Measurements from ENCODE around the gene BEND6. TPM values are rescaled to one million over a fixed set of nuclear protein-coding genes. Genes with fewer than 3 reads are reported as not detected.

The BEND6 gene
- total and polyA plus RNA-seq, 2 of the 13 experiments (the other 11 are each of a cell fraction or from before 2014, with no cell fraction given): 0.20 to 0.21 TPM

DNA sequence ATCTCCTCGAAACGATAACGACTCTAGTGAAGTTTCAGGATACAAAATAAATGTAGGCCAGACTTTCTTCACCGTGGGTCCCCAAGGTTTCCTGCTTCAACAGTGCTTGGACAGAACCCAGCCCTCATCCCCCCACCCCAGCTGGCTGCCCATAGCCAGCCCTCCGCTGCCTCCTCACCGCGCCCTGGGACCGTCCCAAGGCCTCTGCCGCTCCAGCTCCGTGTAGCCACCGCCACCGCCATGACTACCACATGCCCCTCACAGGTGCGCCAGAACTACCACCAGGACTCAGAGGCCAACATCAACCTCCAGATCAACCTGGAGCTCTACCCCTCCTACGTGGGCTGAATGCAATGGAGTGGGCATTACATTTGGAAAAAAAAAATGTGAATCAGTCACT is 49.4 kb downstream of the BEND6 start:
- H3K4me1 ChIP-seq (ENCODE audit: insufficient read depth, low read length): no peaks in the 10 kb centered on the region
- H3K79me2 ChIP-seq (ENCODE audit: insufficient read depth, low read length): no peaks in the 10 kb centered on the region
- H3K27me3 ChIP-seq (ENCODE audit: control insufficient read depth in 1 of 2, insufficient read depth in 2 of 2, low read length in 2 of 2): no peaks in the 10 kb centered on the region
- H2AFZ ChIP-seq (ENCODE audit: low read length): no peak overlapping the region
- H3K27ac ChIP-seq (ENCODE audit: extremely low read length, insufficient read depth, low read length): no peak overlapping the region
- in situ Hi-C loops (cut with HindIII; ENCODE audit: extremely low pct_ligation_motif_present, low pct_unique_long_range_greater_than_20kb) (no loop called here), intact Hi-C loops (cut with micrococcal nuclease; ENCODE audit: unreplicated experiment) (no loop called here)
- no peak overlapping the region for H3K4me3 ChIP-seq (replicated peaks in 1 of 3; ENCODE audit: insufficient read depth in 1 of 3, low read depth in 2 of 3, low read length in 3 of 3)
- ATAC-seq: no peak
- CTCF ChIA-PET (ENCODE audit: low intra/inter-chr PET ratio, low total read pairs): no interaction called here
- no peak for FAIRE-seq
- H3K9me3 ChIP-seq (ENCODE audit: low read length): peaks cover 4% of the 10 kb centered on the region
- TF ChIP-seq PTBP1 (IDR thresholded peaks at IDR 0.05; ENCODE audit: low read depth, low read length, poor library complexity, severe bottlenecking) (no peak), ZEB1 (IDR thresholded peaks at IDR 0.05; ENCODE audit: insufficient replicate concordance, low read depth) (no peak), CBX2 (IDR thresholded peaks at IDR 0.05; ENCODE audit: low read depth, low read length) (no peak), CBX2 (CRISPR knock-in tag; IDR thresholded peaks at IDR 0.05; ENCODE audit: low read depth) (no peak), ELF1 (CRISPR knock-in tag; IDR thresholded peaks at IDR 0.05) (no peak), ZFP36L1 (CRISPR knock-in tag; IDR thresholded peaks at IDR 0.05) (no peak), GATAD1 (CRISPR knock-in tag; IDR thresholded peaks at IDR 0.05) (no peak), KLF16 (CRISPR knock-in tag; IDR thresholded peaks at IDR 0.05) (no peak), ZNF792 (CRISPR knock-in tag; IDR thresholded peaks at IDR 0.05) (no peak), ZNF567 (CRISPR knock-in tag; IDR thresholded peaks at IDR 0.05; ENCODE audit: borderline replicate concordance) (no peak), POLR2AphosphoS2 (IDR thresholded peaks at IDR 0.05; ENCODE audit: low read depth, low read length) (no peak), SOX5 (CRISPR knock-in tag; IDR thresholded peaks at IDR 0.05; ENCODE audit: borderline replicate concordance) (no peak), YEATS2 (CRISPR knock-in tag; IDR thresholded peaks at IDR 0.05; ENCODE audit: borderline replicate concordance) (no peak), ZFAT (CRISPR knock-in tag; conservative IDR thresholded peaks at IDR 0.05) (no peak), BRD4 (CRISPR knock-in tag; IDR thresholded peaks at IDR 0.05) (no peak), ZNF136 (CRISPR knock-in tag; IDR thresholded peaks at IDR 0.05; ENCODE audit: low read depth) (no peak), ZNF782 (CRISPR knock-in tag; IDR thresholded peaks at IDR 0.05; ENCODE audit: borderline replicate concordance) (no peak), SIN3B (IDR thresholded peaks at IDR 0.05; ENCODE audit: low read length) (no peak), GTF2F1 (IDR thresholded peaks at IDR 0.05; ENCODE audit: low read length) (no peak)
- TF ChIP-seq, protein P1, sequence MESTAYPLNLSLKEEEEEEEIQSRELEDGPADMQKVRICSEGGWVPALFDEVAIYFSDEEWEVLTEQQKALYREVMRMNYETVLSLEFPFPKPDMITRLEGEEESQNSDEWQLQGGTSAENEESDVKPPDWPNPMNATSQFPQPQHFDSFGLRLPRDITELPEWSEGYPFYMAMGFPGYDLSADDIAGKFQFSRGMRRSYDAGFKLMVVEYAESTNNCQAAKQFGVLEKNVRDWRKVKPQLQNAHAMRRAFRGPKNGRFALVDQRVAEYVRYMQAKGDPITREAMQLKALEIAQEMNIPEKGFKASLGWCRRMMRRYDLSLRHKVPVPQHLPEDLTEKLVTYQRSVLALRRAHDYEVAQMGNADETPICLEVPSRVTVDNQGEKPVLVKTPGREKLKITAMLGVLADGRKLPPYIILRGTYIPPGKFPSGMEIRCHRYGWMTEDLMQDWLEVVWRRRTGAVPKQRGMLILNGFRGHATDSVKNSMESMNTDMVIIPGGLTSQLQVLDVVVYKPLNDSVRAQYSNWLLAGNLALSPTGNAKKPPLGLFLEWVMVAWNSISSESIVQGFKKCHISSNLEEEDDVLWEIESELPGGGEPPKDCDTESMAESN (CRISPR knock-in tag; conservative IDR thresholded peaks at IDR 0.05): no peak
- no peak for DNase-seq (ENCODE audit: low spot score)
- no TSS peak for BruUV-seq (replicated peaks)
- no peak overlapping the region for H3K4me2 ChIP-seq (ENCODE audit: low read depth, low read length)
- 68% methylated on average over 14 of the region's 14 CpGs for WGBS (ENCODE audit: low lambda C conversion rate)
- no peaks in the 10 kb centered on the region for H4K20me1 ChIP-seq (ENCODE audit: insufficient read depth, low read length)
- H3K36me3 ChIP-seq (replicated peaks in 1 of 2; ENCODE audit: control insufficient read depth in 1 of 2, insufficient read depth in 2 of 2, low read length in 2 of 2): no peaks in the 10 kb centered on the region
- no peak overlapping the region for H3K9ac ChIP-seq (ENCODE audit: insufficient read depth, low read depth, low read length)
- POLR2A ChIA-PET: no interaction called here
